DOHH2 (cell line): ENCODE results near the gene STAG1.

ENCODE experiments used
- EZH2phosphoT487 ChIP-seq: fragments of 200-600 bp; sonication (generic); IDR thresholded peaks from 2 replicates; pipeline ENCODE4 v1.6.1; 2017; ENCODE audit warnings: borderline replicate concordance, mild to moderate bottlenecking, antibody characterized with exemption, low read length, moderate library complexity, mixed read lengths
- TF ChIP-seq, protein P1 (sequence below): fragments of 200-600 bp; sonication (generic); IDR thresholded peaks from one replicate; pipeline ENCODE4 v1.5.1; 2014; ENCODE audit warnings: antibody characterized with exemption, mild to moderate bottlenecking, low read depth, low read length; ENCODE audit not compliant: poor library complexity, severe bottlenecking

DNA sequence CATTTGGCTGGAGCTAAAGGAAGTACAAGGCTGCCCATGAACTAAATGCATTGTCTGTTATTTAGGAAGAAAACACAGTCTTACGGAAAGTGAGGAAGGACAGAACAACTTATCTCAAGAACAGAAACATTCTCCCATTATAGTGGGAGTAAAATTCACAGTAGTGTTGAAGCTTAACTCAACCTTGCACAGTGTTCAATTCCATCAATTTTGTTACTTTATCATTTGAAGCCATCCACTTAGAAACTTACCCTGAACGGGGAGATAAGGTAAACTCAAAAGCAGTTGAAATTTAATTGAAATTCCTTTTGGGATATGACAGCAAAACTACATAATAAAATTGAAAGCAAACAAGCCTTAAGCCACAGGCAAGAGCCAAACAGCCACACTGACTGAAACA is 315.1 kb downstream of the STAG1 start:
- TF ChIP-seq, protein P1, sequence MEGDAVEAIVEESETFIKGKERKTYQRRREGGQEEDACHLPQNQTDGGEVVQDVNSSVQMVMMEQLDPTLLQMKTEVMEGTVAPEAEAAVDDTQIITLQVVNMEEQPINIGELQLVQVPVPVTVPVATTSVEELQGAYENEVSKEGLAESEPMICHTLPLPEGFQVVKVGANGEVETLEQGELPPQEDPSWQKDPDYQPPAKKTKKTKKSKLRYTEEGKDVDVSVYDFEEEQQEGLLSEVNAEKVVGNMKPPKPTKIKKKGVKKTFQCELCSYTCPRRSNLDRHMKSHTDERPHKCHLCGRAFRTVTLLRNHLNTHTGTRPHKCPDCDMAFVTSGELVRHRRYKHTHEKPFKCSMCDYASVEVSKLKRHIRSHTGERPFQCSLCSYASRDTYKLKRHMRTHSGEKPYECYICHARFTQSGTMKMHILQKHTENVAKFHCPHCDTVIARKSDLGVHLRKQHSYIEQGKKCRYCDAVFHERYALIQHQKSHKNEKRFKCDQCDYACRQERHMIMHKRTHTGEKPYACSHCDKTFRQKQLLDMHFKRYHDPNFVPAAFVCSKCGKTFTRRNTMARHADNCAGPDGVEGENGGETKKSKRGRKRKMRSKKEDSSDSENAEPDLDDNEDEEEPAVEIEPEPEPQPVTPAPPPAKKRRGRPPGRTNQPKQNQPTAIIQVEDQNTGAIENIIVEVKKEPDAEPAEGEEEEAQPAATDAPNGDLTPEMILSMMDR = no peak
- TF ChIP-seq EZH2phosphoT487 = no peak
